Prostate gland (tissue), 2 donors: ENCODE data around the gene INSIG2.

Experiments
- CTCF ChIP-seq, 4 experiments: fragments of 200-600 bp in 2 of 4; fragments of 450-650 bp in 2 of 4; sonication (generic) in 2 of 4; IDR thresholded peaks; 1 replicate in 3 of 4; 2 replicates in 1 of 4; pipeline ENCODE4 v1.5.1; 2016 to 2019; ENCODE audit warnings: antibody characterized with exemption in 4 of 4, mild to moderate bottlenecking in 2 of 4, moderate library complexity in 2 of 4
- POLR2A ChIP-seq: fragments of 450-650 bp; IDR thresholded peaks from one replicate; pipeline ENCODE4 v1.6.1; 2016; ENCODE audit warnings: antibody characterized with exemption, mild to moderate bottlenecking
- POLR2AphosphoS5 ChIP-seq: sonication (generic); formaldehyde crosslinking; IDR thresholded peaks from one replicate; pipeline ENCODE4 v1.6.1; 2017; ENCODE audit warnings: antibody characterized with exemption

- TF ChIP-seq CTCF (IDR thresholded peaks at IDR 0.05) (no peak), POLR2A (no peak), POLR2AphosphoS5 (no peak)
Observed at GRCh38 chr2:118123561-118124232, 35.4 kb downstream of the INSIG2 start.
